HG02852 (cell line): Measurements from ENCODE around the gene PRIMA1.

ENCODE experiments used
- ATAC-seq: cut with Tn5 transposase; IDR thresholded peaks from one replicate; pipeline ENCODE4 v1.9.1; 2021; ENCODE audit warnings: mild to moderate bottlenecking, moderate library complexity; ENCODE audit not compliant: unreplicated experiment

PRIMA1 gene

GRCh38 chr14:93788293-93788542 lies at the start of gene PRIMA1:
PRIMA1 (minus strand) TSS chr14:93788485; CDS start chr14:93787718, 767 bp downstream.
- no peak for ATAC-seq

GRCh38 chr14:93834699-93835371 lies 46.5 kb upstream of the PRIMA1 start:
- ATAC-seq: no peak

- ATAC-seq: no peak
These were observed 44.4 kb upstream of the PRIMA1 start for GRCh38 chr14:93832665-93833064.

GRCh38 chr14:93832081-93832480 lies 43.8 kb upstream of the PRIMA1 start:
- ATAC-seq: no peak

- no peak for ATAC-seq
These were observed 42.6 kb upstream of the PRIMA1 start for GRCh38 chr14:93830753-93831461.

- no peak for ATAC-seq
These were observed 41.7 kb upstream of the PRIMA1 start for GRCh38 chr14:93829839-93830481.

GRCh38 chr14:93825235-93825553 lies 36.9 kb upstream of the PRIMA1 start:
- no peak for ATAC-seq

GRCh38 chr14:93824518-93825234 lies 36.4 kb upstream of the PRIMA1 start:
- ATAC-seq: no peak

- no peak for ATAC-seq
These were observed 35.8 kb upstream of the PRIMA1 start for GRCh38 chr14:93824076-93824475.

- ATAC-seq: no peak
These were observed 32.8 kb upstream of the PRIMA1 start for GRCh38 chr14:93821051-93821450.

- ATAC-seq: no peak
These were observed 30.6 kb upstream of the PRIMA1 start for GRCh38 chr14:93818857-93819256.

- ATAC-seq: no peak
These were observed 23.4 kb upstream of the PRIMA1 start for GRCh38 chr14:93811676-93812075.

- ATAC-seq: no peak
These were observed 22.7 kb upstream of the PRIMA1 start for GRCh38 chr14:93811020-93811419.

- peak; percentile 69 for ATAC-seq
These were observed 21.5 kb upstream of the PRIMA1 start for GRCh38 chr14:93809491-93810420.

GRCh38 chr14:93804654-93805053 lies 16.4 kb upstream of the PRIMA1 start:
- no peak for ATAC-seq

GRCh38 chr14:93803408-93804318 lies 15.4 kb upstream of the PRIMA1 start:
- ATAC-seq: no peak

- no peak for ATAC-seq
These were observed 12.0 kb upstream of the PRIMA1 start for GRCh38 chr14:93799989-93800921.

GRCh38 chr14:93799617-93799988 lies 11.3 kb upstream of the PRIMA1 start:
- no peak for ATAC-seq

GRCh38 chr14:93797536-93797935 lies 9.3 kb upstream of the PRIMA1 start:
- no peak for ATAC-seq
